Activated B cell treated with CpG ODN at 0.5 μM for 24 hours (primary cell): ENCODE results near the gene CALCB. TPM values are rescaled to one million over a fixed set of nuclear protein-coding genes. Genes with fewer than 3 reads are reported as not detected.

Source experiments
- ATAC-seq: fragments of 200-7000 bp; cut with Tn5 transposase; one replicate; pipeline ENCODE4 v1.10.0; 2021; ENCODE audit warnings: low read depth, mild to moderate bottlenecking, moderate library complexity
- CTCF ChIA-PET: fragments of 350-600 bp; sonication (Branson Sonifier 250); formaldehyde crosslinking; loops from one replicate; lab custom pipeline; 2021; ENCODE audit warnings: antibody characterized with exemption; lab: Charles Lee
- POLR2A ChIA-PET: fragments of 350-600 bp; sonication (Branson Sonifier 250); formaldehyde crosslinking; loops from one replicate; lab custom pipeline; 2021; ENCODE audit warnings: antibody characterized with exemption; lab: Charles Lee
- DNase-seq: peaks from one replicate; pipeline ENCODE4 v3.0.0; 2022
- H3K27ac Mint-ChIP-seq: one replicate; pipeline ENCODE4 v1.8.0; 2020; ENCODE audit warnings: mixed read lengths
- H3K27me3 Mint-ChIP-seq: one replicate; pipeline ENCODE4 v1.8.0; 2021; ENCODE audit warnings: mixed read lengths
- H3K36me3 Mint-ChIP-seq: one replicate; pipeline ENCODE4 v1.8.0; 2021; ENCODE audit warnings: low read depth, mixed read lengths
- H3K4me1 Mint-ChIP-seq: one replicate; pipeline ENCODE4 v1.8.0; 2021; ENCODE audit warnings: mixed read lengths
- H3K4me3 Mint-ChIP-seq: one replicate; pipeline ENCODE4 v1.8.0; 2020; ENCODE audit warnings: mild to moderate bottlenecking, mixed read lengths
- H3K9me3 Mint-ChIP-seq: one replicate; pipeline ENCODE4 v1.8.0; 2020; ENCODE audit warnings: mixed read lengths
- CTCF ChIP-seq: fragments of 200-600 bp; IDR thresholded peaks from one replicate; pipeline ENCODE4 v1.8.0; 2022; ENCODE audit warnings: antibody characterized with exemption, mild to moderate bottlenecking
- intact Hi-C: fragments of 100-400 bp; cut with micrococcal nuclease; formaldehyde crosslinking; loops from one replicate; pipeline ENCODE4 v1.15.1; 2024
- total RNA-seq: library from RNA; stranded (reverse); gene quantifications from 2 replicates; pipeline ENCODE4 v1.2.3, GENCODE V29; 2022

Gene CALCB
- total RNA-seq, 1 donor from 2014 or later: 0.35 TPM

- CTCF ChIA-PET: no interaction called here
- ATAC-seq: no peak
- H3K36me3 Mint-ChIP-seq: no peaks in the 10 kb centered on the region
These were observed 24.8 kb upstream of the CALCB start for GRCh38 chr11:15048616-15049015.

GRCh38 chr11:15053191-15053685 is 20.2 kb upstream of the CALCB start:
- no peak for TF ChIP-seq CTCF
- CTCF ChIA-PET: no interaction called here

More at GRCh38 chr11:15048616-15049015, 24.8 kb upstream of the CALCB start:
- DNase-seq: no peak
- no peak for TF ChIP-seq CTCF
- Mint-ChIP-seq H3K4me3 (no peak overlapping the region), H3K27me3 (peaks cover 18% of the 10 kb centered on the region), H3K9me3 (no peaks in the 10 kb centered on the region), H3K4me1 (no peaks in the 10 kb centered on the region), H3K27ac (no peak overlapping the region)
- POLR2A ChIA-PET: no interaction called here
- intact Hi-C loops: no loop called here

GRCh38 chr11:15055620-15056356 is 17.6 kb upstream of the CALCB start:
- H3K4me1 Mint-ChIP-seq: no peaks in the 10 kb centered on the region
- DNase-seq: no peak
- no peak overlapping the region for H3K27ac Mint-ChIP-seq
- intact Hi-C loops: no loop called here
- H3K4me3 Mint-ChIP-seq: no peak overlapping the region
- no peak for TF ChIP-seq CTCF
- no peaks in the 10 kb centered on the region for H3K9me3 Mint-ChIP-seq
- H3K27me3 Mint-ChIP-seq: peaks cover 20% of the 10 kb centered on the region
- POLR2A ChIA-PET: no interaction called here
- ATAC-seq: no peak
- CTCF ChIA-PET: no interaction called here
- no peaks in the 10 kb centered on the region for H3K36me3 Mint-ChIP-seq

More at GRCh38 chr11:15053191-15053685, 20.2 kb upstream of the CALCB start:
- no peak for ATAC-seq
- Mint-ChIP-seq H3K27ac (no peak overlapping the region), H3K27me3 (peaks cover 17% of the 10 kb centered on the region), H3K4me3 (no peak overlapping the region), H3K9me3 (no peaks in the 10 kb centered on the region), H3K36me3 (no peaks in the 10 kb centered on the region), H3K4me1 (no peaks in the 10 kb centered on the region)
- DNase-seq: no peak
- POLR2A ChIA-PET: no interaction called here
- intact Hi-C loops: no loop called here

- Mint-ChIP-seq H3K4me1 (no peaks in the 10 kb centered on the region), H3K27ac (no peak overlapping the region)
- POLR2A ChIA-PET: no interaction called here
These were observed 16.1 kb upstream of the CALCB start for GRCh38 chr11:15057329-15057728.

More at GRCh38 chr11:15057329-15057728, 16.1 kb upstream of the CALCB start:
- peaks cover 15% of the 10 kb centered on the region for H3K27me3 Mint-ChIP-seq
- intact Hi-C loops: no loop called here
- ATAC-seq (no peak), DNase-seq (no peak)
- no peak for TF ChIP-seq CTCF
- CTCF ChIA-PET: no interaction called here
- no peak overlapping the region for H3K4me3 Mint-ChIP-seq
- H3K9me3 Mint-ChIP-seq: no peaks in the 10 kb centered on the region
- no peaks in the 10 kb centered on the region for H3K36me3 Mint-ChIP-seq
